GM23338 (cell line): ENCODE measurements around the gene ERP44.

Experiments
- CTCF ChIP-seq, 2 experiments: fragments of 200-600 bp in 1 of 2; sonication (generic) in 1 of 2; conservative IDR thresholded peaks; 2 replicates each; pipeline versions ENCODE4 v1.5.1 to v1.6.1; 2016 to 2017; ENCODE audit warnings: antibody characterized with exemption in 2 of 2, low read depth in 2 of 2, mild to moderate bottlenecking in 2 of 2, moderate library complexity in 1 of 2
- ETS1 ChIP-seq: IDR thresholded peaks from 2 replicates; pipeline ENCODE4 v1.6.1; 2016; ENCODE audit warnings: antibody characterized with exemption
- EZH2 ChIP-seq: fragments of 200-600 bp; sonication (generic); IDR thresholded peaks from one replicate; pipeline ENCODE4 v1.8.0; 2017; ENCODE audit warnings: antibody characterized with exemption, mild to moderate bottlenecking, low read depth; ENCODE audit not compliant: unreplicated experiment
- EZH2phosphoT487 ChIP-seq: fragments of 200-600 bp; sonication (generic); IDR thresholded peaks from one replicate; pipeline ENCODE4 v1.8.1; 2018; ENCODE audit warnings: antibody characterized with exemption; ENCODE audit not compliant: unreplicated experiment
- POLR2AphosphoS5 ChIP-seq: IDR thresholded peaks from 2 replicates; pipeline ENCODE4 v1.6.1; 2016; ENCODE audit warnings: antibody characterized with exemption, low read depth
- ZNF331 ChIP-seq: fragments of 250-450 bp; sonication (Bioruptor Pico); IDR thresholded peaks from 2 replicates; pipeline ENCODE4 v1.5.0; 2020; ENCODE audit warnings: low read depth, mild to moderate bottlenecking, moderate library complexity

GRCh38 chr9:99954819-99955218, 144.0 kb downstream of the ERP44 start:
- TF ChIP-seq EZH2 = no peak
- TF ChIP-seq POLR2AphosphoS5 = no peak
- TF ChIP-seq ETS1 = no peak
- no peak for TF ChIP-seq CTCF (conservative IDR thresholded peaks at IDR 0.05; ENCODE audit: low read depth in 2 of 2)
- TF ChIP-seq ZNF331 (CRISPR knock-in tag) = no peak
- TF ChIP-seq EZH2phosphoT487 = no peak
